HG02798 (cell line): ENCODE results near the gene OGFR.

Source experiments
- ATAC-seq: cut with Tn5 transposase; IDR thresholded peaks from one replicate; pipeline ENCODE4 v1.9.1; 2021; ENCODE audit warnings: mild to moderate bottlenecking; ENCODE audit not compliant: unreplicated experiment, poor library complexity

Gene OGFR

DNA sequence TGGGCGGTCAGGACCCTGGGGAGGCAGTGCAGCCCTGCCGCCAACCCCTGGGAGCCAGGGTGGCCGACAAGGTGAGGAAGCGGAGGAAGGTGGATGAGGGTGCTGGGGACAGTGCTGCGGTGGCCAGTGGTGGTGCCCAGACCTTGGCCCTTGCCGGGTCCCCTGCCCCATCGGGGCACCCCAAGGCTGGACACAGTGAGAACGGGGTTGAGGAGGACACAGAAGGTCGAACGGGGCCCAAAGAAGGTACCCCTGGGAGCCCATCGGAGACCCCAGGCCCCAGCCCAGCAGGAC, 8.2 kb downstream of the OGFR start:
- no peak for ATAC-seq

DNA sequence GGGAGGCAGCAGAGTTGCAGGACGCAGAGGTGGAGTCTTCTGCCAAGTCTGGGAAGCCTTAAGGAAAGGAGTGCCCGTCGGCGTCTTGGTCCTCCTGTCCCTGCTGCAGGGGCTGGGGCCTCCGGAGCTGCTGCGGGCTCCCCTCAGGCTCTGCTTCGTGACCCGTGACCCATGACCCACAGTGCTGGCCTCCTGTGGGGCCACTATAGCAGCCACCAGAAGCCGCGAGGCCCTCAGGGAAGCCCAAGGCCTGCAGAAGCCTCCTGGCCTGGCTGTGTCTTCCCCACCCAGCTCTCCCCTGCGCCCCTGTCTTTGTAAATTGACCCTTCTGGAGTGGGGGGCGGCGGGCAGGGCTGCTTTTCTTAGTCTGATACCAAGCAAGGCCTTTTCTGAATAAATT, 9.0 kb downstream of the OGFR start:
- ATAC-seq: no peak

- ATAC-seq: no peak
Observed at GRCh38 chr20:62814060-62814708, 9.5 kb downstream of the OGFR start.

DNA sequence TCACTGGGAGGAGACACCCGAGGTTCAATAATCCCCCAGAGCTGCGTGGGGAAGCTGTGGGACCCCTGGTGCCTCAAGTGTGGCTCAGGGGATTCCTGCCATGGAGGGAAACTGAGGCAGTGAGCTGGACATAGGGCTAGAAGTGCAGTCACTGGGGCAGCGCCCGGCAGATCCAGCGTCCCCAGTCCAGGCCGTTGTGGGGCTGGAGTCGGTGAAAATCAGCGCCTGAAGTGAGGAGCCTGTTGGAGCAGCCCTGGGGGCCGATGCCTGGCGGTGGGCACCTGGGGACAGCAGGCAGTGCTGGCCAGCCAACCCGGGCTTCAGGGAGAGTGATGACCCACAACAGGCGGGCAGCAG, 10.1 kb downstream of the OGFR start:
- ATAC-seq: no peak

DNA sequence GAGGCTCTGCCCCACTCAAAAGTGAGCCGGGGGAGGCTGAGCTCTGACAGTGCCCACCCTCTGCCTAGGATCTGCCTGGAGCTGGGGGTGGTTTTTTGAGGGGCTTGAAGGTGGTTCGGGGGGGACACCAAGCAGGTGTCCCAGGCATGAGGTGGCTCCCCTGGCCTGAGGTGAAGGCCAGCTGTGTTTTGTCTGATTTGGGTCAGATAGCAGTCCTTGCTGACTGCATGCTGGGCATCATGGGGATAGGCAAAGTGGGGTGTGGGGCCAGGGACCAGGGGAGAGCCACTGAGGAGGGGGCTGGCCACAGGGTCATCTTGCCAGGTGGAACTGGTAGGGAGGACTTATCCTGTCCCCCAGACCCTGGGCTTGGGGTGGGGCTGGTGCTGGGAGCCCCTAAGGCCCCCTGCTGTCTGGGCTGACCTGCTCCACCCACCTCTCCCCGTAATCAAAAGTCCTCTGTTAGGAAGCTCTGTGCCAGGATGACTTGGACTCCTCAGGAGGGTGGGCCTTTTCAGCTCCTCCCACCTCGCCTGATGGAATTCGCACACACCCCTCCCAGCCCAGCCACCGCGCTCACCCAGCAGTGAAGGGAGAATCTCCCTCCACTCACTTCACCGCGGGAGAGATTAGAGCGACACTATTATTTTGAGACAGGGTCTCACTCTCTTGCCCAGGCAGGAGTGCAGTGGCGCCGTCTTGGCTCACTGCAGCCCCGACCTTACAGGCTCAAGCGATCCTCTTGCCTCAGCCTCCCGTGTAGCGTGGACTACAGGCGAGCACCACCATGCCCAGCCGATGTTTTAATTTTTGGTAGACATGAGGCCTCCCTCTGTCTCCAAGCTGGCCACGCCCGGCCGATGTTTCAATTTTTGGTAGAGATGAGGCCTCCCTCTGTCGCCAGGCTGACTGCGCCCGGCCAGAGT, 10.7 kb downstream of the OGFR start:
- ATAC-seq: no peak

- ATAC-seq: no peak
Observed at GRCh38 chr20:62816031-62816883, 11.6 kb downstream of the OGFR start.

DNA sequence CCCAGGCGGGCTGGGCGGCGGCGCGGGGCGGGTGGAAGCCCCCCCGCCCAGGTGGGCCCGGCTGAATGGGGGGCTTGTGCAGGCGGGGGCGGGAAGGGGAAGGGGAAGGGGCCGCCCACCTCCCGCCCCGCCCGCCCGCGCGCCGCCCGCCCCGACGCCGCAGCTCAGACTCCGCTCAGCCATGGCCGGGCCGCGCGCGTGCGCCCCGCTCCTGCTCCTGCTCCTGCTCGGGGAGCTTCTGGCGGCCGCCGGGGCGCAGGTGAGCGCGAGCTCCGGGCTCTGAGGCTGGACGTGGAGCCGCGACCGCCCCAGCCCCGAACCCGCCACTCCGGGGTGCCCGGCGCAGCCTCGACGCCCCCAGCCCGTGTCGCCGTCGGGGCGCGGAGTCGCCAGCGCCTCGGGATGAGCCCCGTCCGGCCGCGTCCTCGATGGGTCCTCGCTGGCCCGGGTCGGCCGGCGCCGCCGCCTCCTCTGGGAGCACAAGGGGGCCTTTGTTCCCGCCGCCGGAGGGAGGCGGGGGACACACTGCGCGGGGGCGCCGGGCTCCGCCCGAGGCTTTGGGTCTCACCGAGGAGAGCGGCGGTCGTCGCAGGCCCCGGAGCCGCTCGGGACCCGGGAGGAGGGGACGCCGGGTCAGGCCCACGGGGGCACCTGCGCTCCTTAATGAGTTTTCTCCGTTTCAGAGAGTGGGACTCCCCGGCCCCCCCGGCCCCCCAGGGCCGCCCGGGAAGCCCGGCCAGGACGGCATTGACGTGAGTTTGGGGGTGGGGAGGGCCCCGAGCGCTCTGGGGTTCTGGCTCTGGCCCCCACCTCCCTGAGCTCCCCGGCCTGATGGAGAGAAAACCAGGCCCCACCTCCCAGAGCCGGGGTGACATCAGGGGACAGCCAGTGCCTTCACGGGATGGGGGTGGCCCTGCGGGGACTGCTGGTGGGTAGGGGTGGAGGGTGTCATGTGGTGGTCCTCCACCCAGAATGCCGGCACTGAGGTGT, 12.5 kb downstream of the OGFR start, which contains the start of gene COL9A3:
TSS of gene COL9A3 (plus strand) at position 167 of the 990 bp plus-strand sequence. CDS start at position 182, 15 bp downstream.
- ATAC-seq: no peak

GRCh38 chr20:62817975-62818591, 13.4 kb downstream of the OGFR start:
- no peak for ATAC-seq

GRCh38 chr20:62818592-62819493, 14.2 kb downstream of the OGFR start:
- no peak for ATAC-seq

GRCh38 chr20:62819494-62820174, 15.0 kb downstream of the OGFR start:
- no peak for ATAC-seq

DNA sequence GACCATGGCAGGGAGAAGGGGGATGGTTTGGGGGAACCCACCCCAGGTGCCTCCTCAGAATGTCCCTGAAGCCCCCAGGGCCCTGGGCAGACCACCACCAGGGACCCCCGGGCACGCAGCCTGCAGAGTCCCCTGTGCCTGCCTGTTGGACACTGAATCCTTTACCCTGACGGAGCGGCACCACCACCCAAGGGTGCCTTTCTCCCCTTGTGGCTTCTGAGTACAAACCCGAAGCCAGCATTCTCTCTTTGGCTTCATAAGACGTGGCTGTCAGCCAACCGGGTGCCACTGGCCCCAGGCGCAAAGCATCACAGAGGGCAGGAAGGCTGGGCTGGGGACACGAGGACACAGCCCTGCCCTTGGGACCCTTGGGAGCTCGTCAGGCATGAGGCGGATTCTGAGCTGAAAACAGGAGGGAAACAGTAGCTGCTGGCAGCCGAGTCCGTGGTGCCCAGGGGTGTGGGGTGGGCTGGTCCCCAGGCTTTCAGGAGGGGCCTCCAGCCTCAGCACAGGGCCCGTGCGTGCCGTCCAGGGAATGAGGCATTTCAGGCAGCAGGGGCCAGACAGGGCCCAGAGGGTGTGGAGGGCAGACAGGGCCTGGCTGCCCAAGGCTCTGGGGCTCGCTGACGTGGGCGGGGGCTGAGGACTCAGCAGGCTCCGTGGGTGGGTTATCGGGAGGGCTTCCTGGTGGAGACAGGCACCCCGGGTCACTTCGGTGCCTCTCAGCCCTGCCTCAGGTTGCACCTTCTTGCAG, 15.8 kb downstream of the OGFR start:
- no peak for ATAC-seq

DNA sequence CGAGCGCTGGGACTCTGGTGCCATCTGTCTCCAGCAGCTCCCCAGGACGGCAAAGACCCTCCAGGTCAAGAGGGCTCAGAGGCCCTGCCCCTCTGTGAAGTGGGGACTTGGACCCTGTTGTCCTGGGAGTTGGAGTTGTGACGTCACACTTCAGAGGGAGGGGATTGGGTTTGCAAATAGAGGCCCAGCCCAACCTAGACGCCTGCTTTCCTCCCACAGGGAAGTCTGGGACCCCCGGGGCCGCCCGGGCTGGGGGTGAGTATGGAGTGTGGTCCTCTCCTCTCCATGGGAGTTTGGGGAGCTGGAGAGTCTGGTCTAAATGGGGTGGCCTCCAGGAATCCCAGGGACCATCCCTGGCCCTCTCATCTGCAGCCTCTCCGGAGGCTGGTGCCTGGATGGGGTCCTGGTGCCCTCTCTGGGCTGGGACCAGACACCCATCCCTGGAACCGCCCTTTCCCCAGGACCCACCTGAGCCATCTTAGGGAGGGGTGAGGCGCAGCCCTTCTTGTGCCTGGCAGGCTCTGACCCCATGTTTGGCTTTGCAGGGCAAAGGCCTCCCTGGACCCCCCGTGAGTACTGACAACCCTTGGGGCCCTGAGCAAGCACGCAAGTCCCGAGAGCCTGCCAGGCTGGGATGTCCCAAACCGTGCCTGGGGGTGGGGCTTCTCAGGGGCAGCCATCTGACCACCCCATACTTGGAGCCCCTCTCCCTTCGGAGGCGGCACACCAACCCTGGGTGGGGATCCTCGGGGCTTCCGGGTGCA, 16.5 kb downstream of the OGFR start:
- ATAC-seq: no peak

DNA sequence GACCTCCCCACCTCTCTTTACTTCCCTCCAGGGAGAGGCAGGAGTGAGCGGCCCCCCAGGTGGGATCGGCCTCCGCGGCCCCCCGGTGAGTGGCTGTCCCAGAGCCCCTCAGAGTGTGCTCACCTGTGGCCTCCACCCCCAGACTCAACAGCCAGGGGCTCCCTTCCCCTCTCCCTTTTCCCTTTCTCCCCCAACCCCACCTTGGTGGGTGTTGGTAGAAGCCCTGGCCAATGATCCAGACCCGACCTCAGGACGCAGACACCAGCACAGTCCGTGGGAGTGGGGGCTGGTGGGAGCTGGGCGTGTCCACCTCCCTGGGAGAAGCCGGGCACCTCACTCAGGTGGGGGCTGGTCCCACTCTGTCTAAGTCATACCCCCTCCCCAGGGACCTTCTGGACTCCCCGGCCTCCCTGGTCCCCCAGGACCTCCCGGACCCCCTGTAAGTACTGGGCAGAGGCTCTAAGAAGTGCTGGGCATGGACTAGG, 17.1 kb downstream of the OGFR start:
- ATAC-seq: no peak

DNA sequence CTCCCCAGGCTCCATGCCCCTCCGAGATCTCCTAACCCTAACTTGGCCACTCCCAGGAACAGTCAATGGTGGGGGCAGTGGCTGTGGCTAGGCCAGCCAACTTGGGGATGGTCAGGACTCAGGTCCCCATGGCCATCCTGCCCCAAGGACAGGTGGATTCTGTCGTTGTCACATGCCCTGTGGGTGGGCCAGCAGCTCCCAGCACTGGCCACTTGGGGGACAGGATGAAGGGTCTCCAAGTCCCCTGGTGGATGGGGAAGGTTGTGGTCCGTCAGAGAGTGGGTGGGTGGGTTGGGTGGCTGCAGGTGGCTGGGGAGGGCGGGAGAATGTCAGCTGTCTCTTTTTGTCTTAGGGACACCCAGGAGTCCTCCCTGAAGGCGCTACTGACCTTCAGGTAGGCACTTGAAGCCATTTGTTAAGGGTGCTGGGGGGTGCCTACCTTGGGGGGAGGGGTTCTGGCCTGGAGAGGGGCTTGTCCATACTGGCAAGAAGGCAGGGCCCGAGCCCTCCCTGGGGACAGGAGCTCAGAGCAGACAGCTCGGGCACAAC, 17.7 kb downstream of the OGFR start:
- ATAC-seq: no peak

- ATAC-seq: no peak
Observed at GRCh38 chr20:62822788-62823651, 18.4 kb downstream of the OGFR start.
